ENCODE results near the gene RUFY1. TPM values are rescaled to one million over a fixed set of nuclear protein-coding genes. Genes with fewer than 3 reads are reported as not detected.

RUFY1 gene
- total RNA-seq, 1 experiment from 2014 or later = 45.7 TPM

DNA sequence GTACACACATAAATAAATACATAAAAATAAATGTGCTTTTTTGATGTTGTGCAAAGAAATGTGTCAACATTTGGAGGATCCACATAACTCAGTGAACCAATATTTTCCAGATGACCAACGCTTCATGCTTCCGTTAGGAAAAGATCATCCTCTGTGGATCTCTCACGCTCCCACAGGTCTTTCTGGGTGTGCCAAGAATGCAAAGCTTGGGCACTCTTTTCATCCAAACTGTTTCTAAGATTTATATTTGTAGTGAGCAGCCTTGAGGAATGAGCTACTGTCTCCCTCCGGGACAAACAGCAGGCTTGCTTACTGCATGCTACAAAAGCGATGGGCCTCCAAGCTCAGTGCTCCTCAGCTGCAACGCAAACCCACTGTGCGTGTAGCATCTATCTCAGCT is 46.2 kb upstream of the RUFY1 start:
- Mint-ChIP-seq H3K4me1 (peaks cover 18 to 22% of the 10 kb centered on the region in 2 experiments), H3K36me3 (ENCODE audit: insufficient read depth in 1 of 3, low read depth in 3 of 3) (no peaks in the 10 kb centered on the region), H3K27me3 (ENCODE audit: low read depth) (peaks cover under 1% of the 10 kb centered on the region; the same call in 1 of the 2 replicates), H3K27ac (no peak overlapping the region), H3K4me3 (no peak overlapping the region), H3K9me3 (peaks cover 0 to 1% of the 10 kb centered on the region in 2 experiments; a peak in 2 of 5 replicates)
- H4K20me1 ChIP-seq (ENCODE audit: control insufficient read depth, insufficient read depth, insufficient read length) = no peaks in the 10 kb centered on the region
- H3K9ac ChIP-seq (ENCODE audit: extremely low read depth, insufficient read length, low read length) = no peak overlapping the region
- H2AFZ ChIP-seq (ENCODE audit: low read length) = no peak overlapping the region
- no peak overlapping the region for H2BK20ac ChIP-seq (ENCODE audit: low read depth, low read length, poor library complexity, severe bottlenecking)
- no peak overlapping the region for H2BK5ac ChIP-seq (ENCODE audit: insufficient read length, low read length)
- WGBS (ENCODE audit: extremely low coverage, insufficient read length, low lambda C conversion rate) = no CpG with 5 or more reads among the region's 7 CpGs
- no peak overlapping the region for H3K56ac ChIP-seq (ENCODE audit: insufficient read length, low read depth, low read length)
- H3K27ac ChIP-seq (ENCODE audit: insufficient read length, low read depth, low read length) = no peak overlapping the region
- H3T11ph ChIP-seq (ENCODE audit: low read length) = no peak overlapping the region
- H3K23ac ChIP-seq (ENCODE audit: insufficient read length, low read depth, low read length) = no peak overlapping the region
- no peak overlapping the region for H2BK12ac ChIP-seq (ENCODE audit: insufficient read length, low read depth, low read length)
- no peaks in the 10 kb centered on the region for H3K79me1 ChIP-seq (ENCODE audit: insufficient read depth, low read depth, low read length, poor library complexity, severe bottlenecking)
- H4K8ac ChIP-seq (replicated peaks; ENCODE audit: insufficient read length, low read depth, low read length) = no peak overlapping the region
- H3K27me3 ChIP-seq (ENCODE audit: insufficient read depth, low read length) = no peaks in the 10 kb centered on the region
- no peak overlapping the region for H4K91ac ChIP-seq (ENCODE audit: insufficient read length, low read depth, low read length)
- no peaks in the 10 kb centered on the region for H3K9me3 ChIP-seq (ENCODE audit: control insufficient read depth, low read depth, low read length)
- H2BK120ac ChIP-seq (ENCODE audit: low read depth, low read length, poor library complexity, severe bottlenecking) = no peak overlapping the region
- no peak overlapping the region for H2AK5ac ChIP-seq (ENCODE audit: insufficient read length, low read length)
- H4K5ac ChIP-seq (ENCODE audit: insufficient read length, low read depth, low read length) = no peak overlapping the region
- H3K23me2 ChIP-seq (ENCODE audit: insufficient read length, low read depth, low read length, poor library complexity, severe bottlenecking) = no peaks in the 10 kb centered on the region
- H3K4me1 ChIP-seq (ENCODE audit: insufficient read depth, low read length) = no peaks in the 10 kb centered on the region
- DNase-seq = no peak
- no peak overlapping the region for H2BK15ac ChIP-seq (ENCODE audit: low read depth, low read length)
- H3K4ac ChIP-seq (ENCODE audit: low read depth, low read length) = no peak overlapping the region
- H3K4me2 ChIP-seq (ENCODE audit: insufficient read depth, insufficient read length, low read length) = no peak overlapping the region
- H3K79me2 ChIP-seq (ENCODE audit: insufficient read depth, low read length) = no peaks in the 10 kb centered on the region
- TF ChIP-seq, protein P1, sequence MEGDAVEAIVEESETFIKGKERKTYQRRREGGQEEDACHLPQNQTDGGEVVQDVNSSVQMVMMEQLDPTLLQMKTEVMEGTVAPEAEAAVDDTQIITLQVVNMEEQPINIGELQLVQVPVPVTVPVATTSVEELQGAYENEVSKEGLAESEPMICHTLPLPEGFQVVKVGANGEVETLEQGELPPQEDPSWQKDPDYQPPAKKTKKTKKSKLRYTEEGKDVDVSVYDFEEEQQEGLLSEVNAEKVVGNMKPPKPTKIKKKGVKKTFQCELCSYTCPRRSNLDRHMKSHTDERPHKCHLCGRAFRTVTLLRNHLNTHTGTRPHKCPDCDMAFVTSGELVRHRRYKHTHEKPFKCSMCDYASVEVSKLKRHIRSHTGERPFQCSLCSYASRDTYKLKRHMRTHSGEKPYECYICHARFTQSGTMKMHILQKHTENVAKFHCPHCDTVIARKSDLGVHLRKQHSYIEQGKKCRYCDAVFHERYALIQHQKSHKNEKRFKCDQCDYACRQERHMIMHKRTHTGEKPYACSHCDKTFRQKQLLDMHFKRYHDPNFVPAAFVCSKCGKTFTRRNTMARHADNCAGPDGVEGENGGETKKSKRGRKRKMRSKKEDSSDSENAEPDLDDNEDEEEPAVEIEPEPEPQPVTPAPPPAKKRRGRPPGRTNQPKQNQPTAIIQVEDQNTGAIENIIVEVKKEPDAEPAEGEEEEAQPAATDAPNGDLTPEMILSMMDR (conservative IDR thresholded peaks at IDR 0.05) = no peak
- H3K18ac ChIP-seq (ENCODE audit: insufficient read length, low read depth, low read length) = no peak overlapping the region
- no peak overlapping the region for H3K14ac ChIP-seq (ENCODE audit: insufficient read depth, low read length)

All from H9 (cell line).